HG02610 (cell line): ENCODE data around the gene ZIC4.

Experiments used
- ATAC-seq: cut with Tn5 transposase; IDR thresholded peaks from one replicate; pipeline ENCODE4 v1.9.1; 2021; ENCODE audit warnings: mild to moderate bottlenecking, moderate library complexity; ENCODE audit not compliant: unreplicated experiment

Gene ZIC4

GRCh38 chr3:147373301-147373700 is 33.0 kb downstream of the ZIC4 start:
- no peak for ATAC-seq

DNA sequence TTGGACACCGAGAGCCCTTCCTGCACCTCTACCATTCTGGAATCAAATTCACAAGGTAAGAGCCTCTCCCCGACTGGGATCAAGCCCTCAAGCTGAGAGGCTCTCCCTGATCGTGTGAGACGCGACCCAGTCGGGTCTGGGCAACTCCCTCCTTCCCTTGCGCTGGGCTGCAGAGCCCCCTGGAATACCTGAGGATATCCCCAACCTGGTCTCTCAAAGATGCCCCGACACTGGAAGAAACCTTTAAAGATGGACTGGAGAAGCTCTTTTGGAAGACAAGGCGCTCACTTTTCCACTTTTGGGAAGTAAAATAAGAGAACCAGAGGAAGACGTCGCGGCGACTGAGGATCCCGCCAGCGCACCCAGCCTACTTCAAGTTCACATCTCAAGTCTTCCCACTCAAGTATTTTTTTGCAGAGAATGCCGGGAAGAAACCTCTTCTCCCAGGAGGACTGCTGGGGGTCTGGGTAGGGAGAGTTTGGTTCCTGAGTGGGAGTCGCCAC is 33.8 kb downstream of the ZIC4 start:
- no peak for ATAC-seq

GRCh38 chr3:147371771-147372340 is 34.5 kb downstream of the ZIC4 start:
- no peak for ATAC-seq

DNA sequence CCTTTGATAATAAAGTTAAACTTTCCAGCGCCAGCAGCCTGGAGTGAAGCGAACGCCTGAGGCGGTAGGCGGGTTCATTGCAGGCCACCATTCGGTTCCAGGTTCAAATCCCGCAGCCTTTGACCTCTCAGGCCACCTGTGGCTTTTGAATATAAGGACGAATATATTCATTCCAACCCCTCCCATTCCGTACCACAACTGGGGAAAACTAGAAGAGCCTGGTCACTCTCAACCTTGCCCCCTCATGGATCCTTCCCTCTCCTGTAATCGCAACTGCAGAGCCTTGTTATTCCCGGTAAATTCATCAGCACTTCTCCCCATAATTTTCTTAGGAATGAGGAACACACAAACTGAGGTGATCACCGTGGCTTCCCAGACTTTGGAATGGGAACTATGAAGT is 35.2 kb downstream of the ZIC4 start:
- no peak for ATAC-seq

DNA sequence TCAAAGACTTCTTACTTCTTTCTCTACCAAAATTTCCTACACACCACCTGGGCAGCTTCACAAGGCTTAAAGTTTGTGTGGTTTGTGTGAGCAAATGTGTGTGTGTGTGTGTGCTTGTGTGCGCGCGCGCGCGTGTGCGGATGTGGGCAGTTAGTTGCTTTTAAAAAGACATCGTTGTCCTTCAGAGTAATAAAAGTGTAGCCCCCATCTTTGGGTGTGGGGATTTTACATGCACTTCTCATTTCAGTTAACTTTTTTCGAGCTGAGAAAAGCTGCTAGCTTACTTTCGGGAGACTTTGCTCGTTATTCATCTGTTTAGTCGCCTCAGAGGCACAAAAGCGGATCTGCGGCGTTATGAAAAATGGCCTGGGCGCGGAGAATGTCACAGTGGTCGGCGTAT is 36.0 kb downstream of the ZIC4 start:
- ATAC-seq = no peak

GRCh38 chr3:147369661-147370123 is 36.7 kb downstream of the ZIC4 start:
- ATAC-seq = no peak

- no peak for ATAC-seq
These were observed 37.1 kb downstream of the ZIC4 start for GRCh38 chr3:147369231-147369630.

GRCh38 chr3:147368561-147369221 is 37.7 kb downstream of the ZIC4 start:
- no peak for ATAC-seq

GRCh38 chr3:147368151-147368550 is 38.2 kb downstream of the ZIC4 start:
- ATAC-seq = no peak

DNA sequence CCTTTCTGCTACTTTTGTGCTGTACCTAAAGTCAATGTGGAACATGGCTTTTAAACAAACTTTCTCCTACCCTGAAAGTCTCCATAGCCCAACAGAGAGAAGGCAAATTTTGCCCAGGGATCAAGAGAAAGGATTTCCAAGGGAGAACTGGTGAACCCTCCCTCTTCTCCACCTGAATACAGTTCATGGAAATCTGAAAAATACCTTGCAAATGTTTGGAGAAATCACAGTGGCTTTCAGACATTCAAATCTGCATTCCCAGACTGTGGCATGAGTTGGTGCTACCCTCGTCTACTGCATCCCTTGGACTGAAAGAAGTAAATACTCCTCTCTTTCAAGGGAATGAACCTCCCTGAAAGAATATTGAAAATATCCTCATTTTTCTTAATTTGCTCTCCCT is 38.7 kb downstream of the ZIC4 start:
- ATAC-seq = no peak

- ATAC-seq = no peak
These were observed 40.9 kb downstream of the ZIC4 start for GRCh38 chr3:147365196-147366115.

DNA sequence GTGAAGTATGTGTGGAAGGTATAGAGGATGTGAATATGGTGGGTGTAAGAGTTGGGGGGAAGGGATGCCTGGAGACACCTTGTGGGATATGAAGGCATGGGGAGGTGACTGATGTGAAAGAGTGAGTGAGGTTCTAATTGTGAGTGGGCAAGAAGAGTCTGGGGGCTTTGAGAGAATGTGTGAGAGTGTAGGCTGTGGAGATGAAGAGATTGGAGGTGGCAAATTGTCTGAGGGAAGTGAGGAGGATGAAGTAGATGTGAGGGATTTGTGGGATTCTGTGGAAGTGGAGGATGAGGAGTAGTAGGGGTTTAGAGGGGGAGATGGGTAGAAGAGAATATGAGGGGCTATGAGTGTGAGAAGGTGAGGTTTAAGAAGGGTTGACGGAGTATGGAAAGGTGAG is 41.6 kb downstream of the ZIC4 start:
- ATAC-seq = no peak

DNA sequence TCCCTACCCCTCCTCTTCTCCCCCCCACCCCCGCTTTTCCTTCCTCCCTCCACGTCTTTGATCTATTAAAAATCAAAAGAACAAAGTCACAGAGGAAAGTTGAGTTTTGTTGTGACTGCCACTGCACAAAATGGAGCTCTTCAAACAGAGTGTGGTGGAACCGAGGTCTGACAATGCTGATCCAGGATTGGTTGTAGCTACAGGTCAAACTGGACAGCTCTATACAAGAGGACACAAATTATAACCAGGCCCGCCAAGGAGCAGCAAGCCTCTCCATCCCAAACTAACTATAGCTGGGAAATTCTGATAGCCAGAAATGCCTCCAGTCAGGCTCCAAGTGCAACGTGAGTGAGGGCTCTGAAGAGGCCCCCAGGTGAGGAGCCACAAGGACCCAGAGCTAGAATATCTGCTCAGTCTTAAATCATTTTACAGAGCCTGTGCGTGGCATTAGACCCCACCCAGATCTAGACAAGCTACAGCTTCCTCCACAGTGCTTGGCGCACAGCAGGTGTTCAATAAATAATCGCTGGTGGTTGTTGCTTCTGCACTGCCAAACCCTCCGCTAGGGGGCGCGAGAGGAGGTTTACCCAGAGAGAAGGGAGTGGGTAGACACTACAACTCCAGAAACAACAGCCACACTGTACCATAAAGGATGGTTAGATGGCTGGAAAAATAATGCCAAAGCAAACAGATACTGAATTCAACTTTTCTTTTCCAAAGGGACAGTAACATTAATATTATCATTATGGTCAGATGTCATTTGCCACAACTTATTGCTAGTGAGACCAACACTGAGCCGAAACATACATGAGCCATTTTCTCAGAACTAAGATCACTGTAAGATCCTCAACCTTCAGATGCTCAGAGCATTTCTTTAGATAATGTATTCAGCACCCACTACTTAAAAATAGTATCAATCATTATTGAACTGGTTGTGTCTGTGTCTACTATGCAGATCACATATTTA is 44.6 kb downstream of the ZIC4 start:
- ATAC-seq = no peak

DNA sequence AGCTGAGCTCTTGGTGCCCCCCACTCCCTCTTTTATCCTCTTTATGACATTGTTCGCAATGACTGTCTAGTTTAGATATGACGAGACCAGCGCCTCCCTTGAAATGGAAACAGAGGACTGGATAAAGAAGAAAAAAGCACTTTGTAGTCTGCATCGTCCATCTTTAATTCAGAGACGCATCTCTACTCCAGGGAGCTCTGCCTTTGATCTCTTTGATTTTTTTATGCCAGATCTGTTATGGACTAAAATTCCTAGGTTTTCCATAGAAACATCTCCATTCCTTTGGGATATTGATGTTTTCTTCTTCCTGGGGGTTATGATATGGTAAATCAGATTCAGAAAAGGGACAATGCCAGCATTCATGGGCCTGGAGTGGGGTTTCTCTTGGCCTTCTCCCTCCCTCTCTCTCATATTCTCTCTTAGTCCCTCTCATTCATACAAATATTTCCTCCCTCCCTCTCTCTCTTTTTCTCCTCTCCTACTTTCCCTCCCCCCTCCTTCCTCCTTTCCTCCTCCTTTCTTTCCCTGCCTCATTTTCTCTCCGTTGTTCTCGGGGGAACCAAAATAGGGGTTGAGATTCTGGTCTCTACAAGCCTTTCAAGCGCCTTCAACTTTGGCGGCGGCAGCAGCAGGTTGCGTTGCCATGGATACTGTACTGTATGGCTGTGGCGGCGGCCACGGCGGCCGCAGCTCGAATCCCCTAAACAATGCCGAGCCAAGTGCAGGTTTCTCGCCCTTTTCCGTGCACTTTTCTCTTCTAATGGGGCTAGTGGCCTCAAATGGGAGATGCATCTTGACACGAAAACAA is 45.5 kb downstream of the ZIC4 start:
- ATAC-seq = no peak

GRCh38 chr3:147360051-147360439 is 46.3 kb downstream of the ZIC4 start:
- no peak for ATAC-seq

- ATAC-seq = no peak
These were observed 46.9 kb downstream of the ZIC4 start for GRCh38 chr3:147359177-147360050.

DNA sequence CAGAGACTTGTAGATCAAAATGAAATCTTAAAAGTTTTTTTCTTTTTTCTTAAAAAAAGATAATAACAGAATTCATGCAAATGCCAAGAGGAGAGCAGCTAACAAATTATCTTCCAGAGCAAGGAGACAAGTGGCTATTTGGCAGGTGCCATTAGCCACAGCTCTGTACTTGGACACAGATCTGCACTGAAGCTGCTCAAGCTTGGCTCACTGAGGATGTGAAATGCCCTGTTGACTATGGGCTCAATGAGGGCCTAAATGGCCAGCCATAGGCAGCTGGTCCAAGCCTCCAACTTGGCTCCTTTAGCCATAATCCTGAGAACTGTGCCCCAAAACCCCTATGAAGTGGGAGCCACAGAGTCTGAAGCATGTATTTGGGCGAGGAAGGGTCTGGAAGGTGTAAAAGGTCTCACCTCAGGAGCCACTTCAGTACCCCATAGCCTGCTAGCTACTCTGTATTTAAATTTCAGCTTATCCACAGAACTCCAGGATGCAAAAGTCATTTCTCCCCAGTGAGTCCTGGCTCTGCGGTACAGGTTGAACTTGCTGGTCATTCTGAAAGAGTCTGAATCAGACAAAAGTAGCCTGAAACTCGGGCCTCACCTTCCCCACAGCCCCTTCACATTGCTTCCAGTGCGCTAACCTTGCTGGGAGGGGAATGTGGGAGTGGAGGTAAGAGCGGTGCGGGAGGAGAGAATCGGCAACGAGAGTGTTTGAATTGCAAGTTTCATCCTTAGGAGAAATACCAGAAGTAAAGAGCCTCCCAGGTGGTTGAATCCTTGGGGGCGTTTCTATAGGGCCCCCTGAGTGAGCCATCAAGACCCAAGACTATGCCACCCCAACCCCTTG is 48.0 kb downstream of the ZIC4 start:
- no peak for ATAC-seq
